Omental fat pad (tissue), 4 donors: ENCODE data around the gene CD164. TPM values are rescaled to one million over a fixed set of nuclear protein-coding genes. Genes with fewer than 3 reads are reported as not detected.
"Not testable (repeated sequence)": the region's sequence is repeated elsewhere in the genome, so short reads cannot be mapped to it uniquely, and the experiment has no call there.

Source experiments
- ATAC-seq: fragments of 150-250 bp; one replicate; pipeline ENCODE4 v1.9.1; 2016; ENCODE audit warnings: mild to moderate bottlenecking, moderate library complexity; ENCODE audit not compliant: low FRiP score
- DNase-seq: peaks from one replicate; pipeline ENCODE4 v3.0.0-alpha.2; 2019; ENCODE audit warnings: low spot score
- total RNA-seq, 4 donors: library from RNA; depleted of rRNA; stranded (reverse); fragments of >200 nt; gene quantifications; one replicate each; pipeline ENCODE4 v1.1.0, GENCODE V29; 2016
- TF ChIP-seq, protein P1 (sequence below), 3 donors: fragments of 450-650 bp; IDR thresholded peaks; one replicate each; pipeline ENCODE4 v1.5.1; 2016 to 2017; ENCODE audit warnings: antibody characterized with exemption in 3 of 3, mild to moderate bottlenecking in 3 of 3, moderate library complexity in 2 of 3

Gene CD164
- total RNA-seq, 4 donors from 2014 or later: 146 to 273 (median 236) TPM

DNA sequence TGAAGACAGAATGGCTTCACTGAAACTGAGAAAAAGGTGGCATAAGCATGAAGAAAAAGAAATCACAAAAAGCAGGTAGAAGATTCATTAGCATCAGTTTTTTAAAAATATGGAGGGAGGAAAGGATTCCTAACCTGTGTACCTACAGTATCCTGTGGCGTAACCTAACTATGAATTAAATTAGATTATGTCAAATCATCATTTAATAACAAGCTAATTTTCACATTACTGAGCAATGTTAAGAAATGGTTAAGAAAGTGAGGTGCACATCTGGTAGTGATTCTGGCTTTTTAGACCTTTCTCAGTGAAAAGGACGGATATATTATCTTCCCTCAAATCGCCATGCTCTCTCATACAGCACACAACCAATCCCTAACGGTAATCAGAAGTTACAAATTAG, 12.5 kb downstream of the CD164 start:
- TF ChIP-seq, protein P1, sequence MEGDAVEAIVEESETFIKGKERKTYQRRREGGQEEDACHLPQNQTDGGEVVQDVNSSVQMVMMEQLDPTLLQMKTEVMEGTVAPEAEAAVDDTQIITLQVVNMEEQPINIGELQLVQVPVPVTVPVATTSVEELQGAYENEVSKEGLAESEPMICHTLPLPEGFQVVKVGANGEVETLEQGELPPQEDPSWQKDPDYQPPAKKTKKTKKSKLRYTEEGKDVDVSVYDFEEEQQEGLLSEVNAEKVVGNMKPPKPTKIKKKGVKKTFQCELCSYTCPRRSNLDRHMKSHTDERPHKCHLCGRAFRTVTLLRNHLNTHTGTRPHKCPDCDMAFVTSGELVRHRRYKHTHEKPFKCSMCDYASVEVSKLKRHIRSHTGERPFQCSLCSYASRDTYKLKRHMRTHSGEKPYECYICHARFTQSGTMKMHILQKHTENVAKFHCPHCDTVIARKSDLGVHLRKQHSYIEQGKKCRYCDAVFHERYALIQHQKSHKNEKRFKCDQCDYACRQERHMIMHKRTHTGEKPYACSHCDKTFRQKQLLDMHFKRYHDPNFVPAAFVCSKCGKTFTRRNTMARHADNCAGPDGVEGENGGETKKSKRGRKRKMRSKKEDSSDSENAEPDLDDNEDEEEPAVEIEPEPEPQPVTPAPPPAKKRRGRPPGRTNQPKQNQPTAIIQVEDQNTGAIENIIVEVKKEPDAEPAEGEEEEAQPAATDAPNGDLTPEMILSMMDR (IDR thresholded peaks at IDR 0.05): no peak
- ATAC-seq (no peak), DNase-seq (no peak)

DNA sequence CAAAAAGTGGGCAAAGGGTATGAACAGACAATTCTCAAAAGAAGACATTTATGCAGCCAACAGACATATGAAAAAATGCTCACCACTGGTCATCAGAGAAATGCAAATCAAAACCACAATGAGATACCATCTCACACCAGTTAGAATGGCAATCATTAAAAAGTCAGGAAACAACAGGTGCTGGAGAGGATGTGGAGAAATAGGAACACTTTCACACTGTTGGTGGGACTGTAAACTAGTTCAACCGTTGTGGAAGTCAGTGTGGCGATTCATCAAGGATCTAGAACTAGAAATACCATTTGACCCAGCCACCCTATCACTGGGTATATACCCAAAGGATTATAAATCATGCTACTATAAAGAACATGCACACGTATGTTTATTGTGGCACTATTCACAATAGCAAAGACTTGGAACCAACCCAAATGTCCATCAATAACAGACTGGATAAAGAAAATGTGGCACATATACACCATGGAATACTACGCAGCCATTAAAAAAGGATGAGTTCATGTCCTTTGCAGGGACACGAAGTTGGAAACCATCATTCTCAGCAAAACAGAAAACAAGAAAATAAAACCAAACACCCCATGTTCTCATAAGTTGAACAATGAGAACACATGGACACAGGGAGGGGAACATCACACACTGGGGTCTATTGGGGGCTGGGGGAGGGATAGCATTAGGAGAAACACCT, 17.7 kb downstream of the CD164 start:
- not testable (repeated sequence) for ATAC-seq, DNase-seq

DNA sequence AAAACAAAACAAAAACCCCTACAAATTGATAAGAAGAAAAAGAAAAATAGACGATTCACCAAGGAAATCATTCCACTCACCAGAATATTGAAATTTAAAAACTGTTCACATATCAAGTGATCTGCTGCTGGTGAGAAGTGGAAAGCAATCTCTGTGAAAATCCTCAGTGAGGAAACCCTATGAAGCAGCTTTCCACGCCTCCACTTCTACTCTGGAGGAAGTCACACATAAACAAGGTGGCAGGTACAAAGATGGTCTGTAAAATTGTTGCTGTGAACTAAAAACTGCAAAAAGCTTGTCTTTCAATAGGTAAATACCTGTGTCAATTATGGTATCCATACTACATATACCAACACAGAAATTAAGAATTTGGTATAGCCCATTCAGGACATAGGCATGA, 18.5 kb downstream of the CD164 start:
- ATAC-seq: no peak
- no peak for DNase-seq
- TF ChIP-seq, protein P1 (IDR thresholded peaks at IDR 0.05): no peak

DNA sequence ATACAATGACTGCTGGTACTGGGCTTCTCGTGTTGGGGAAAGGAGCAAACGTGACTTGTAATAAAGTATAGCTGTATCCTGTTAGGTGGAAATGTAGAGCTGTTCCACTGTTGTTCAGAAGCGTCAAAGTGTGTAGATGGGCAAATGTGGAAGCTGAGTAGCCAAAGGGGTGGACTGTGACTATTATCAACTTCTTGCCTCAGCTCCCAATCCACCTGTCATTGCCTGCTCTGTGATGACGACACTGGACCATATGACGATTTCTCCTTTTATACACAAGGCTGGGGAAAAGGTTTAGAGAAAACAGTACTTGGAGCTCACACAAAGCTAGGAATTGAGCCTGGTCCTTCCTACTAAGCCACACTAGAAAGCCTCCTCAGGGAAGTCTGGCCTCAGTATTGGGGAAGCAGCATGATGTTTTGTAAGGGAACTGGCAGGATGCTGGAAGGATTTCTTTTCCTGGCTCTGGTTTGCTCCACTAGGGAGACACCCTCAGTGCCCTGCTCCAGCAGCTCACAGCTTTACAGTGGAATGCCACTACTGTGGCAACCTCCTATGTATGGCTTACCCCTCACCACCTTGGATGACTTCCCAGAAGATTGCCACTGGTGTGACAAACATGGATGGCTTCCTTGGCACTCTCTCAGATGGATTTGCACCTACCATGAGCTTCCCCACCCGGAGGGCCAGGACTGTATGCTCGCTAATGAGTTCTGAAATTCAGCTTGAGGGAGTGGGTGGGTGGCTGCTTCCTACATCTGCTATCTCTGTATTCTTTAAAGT, 20.0 kb downstream of the CD164 start:
- no peak for DNase-seq
- no peak for ATAC-seq
- TF ChIP-seq, protein P1 (IDR thresholded peaks at IDR 0.05): no peak

DNA sequence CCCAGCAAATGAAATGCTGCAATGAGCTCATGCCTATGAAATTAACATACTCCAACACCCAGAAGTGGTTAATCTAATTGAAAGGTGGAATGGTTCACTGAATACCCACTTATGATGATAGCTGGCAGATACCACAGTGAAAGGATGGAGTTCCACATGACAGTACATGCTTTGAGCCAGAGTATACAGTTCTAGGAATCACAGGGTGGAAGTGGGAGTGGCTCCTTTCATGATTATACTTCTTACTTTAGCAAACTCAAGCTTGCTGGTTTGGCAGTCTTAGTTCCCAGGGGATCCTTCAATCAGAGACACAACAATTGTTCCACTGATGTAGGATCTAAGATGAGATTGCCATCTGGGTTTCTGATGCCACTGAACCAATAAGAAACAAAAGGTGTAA, 21.5 kb downstream of the CD164 start:
- ATAC-seq (no peak), DNase-seq (no peak)
- TF ChIP-seq, protein P1 (IDR thresholded peaks at IDR 0.05): no peak

DNA sequence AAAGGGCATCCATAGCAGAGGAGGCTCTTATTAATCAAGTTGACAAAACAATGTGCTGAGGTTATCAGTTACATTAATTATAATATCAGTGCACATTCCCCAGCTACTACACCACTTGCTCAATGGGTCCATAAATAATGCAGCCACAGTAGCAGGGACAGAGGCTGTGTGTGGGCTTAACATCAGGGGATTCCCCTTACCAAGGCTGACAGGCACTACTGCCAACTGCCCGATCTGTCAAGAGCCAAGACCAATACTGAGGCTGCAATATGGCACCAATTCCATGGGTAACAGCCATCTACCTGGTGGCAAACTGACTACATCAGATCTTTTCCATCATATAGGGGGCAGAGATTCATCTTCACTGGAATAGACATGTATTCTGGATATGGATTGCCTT, 22.0 kb downstream of the CD164 start:
- TF ChIP-seq, protein P1 (IDR thresholded peaks at IDR 0.05): no peak
- no peak for ATAC-seq
- no peak for DNase-seq

DNA sequence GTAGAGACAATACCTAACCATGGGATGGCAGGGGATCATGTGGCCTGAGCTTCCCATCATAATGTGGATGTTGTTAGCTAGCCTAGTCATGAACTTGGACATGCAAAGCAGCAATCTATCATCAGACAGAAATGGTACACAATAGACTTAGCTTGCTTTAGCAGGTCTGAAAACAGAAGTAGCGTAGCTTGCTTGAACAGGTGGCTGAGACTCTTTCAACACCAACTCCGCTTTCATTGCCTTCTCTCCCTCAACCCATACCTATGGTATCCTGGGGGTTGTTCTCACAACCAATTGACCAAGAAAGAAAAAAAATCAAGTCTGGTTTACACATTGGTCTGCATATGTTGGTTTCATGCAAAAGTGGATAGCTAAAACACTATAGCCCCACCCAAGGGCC, 23.0 kb downstream of the CD164 start:
- DNase-seq (no peak), ATAC-seq (no peak)
- TF ChIP-seq, protein P1 (IDR thresholded peaks at IDR 0.05): no peak
